Spleen (tissue), 13 donors: ENCODE results near the gene PASD1. TPM values are rescaled to one million over a fixed set of nuclear protein-coding genes. Genes with fewer than 3 reads are reported as not detected.

Source experiments
- DNase-seq: peaks from one replicate; pipeline ENCODE4 v3.0.0-alpha.2; 2020
- H3K27ac ChIP-seq, 8 donors: fragments of 200-600 bp; sonication (generic) in 7 of 8; 1 replicate in 4 of 8; 2 replicates in 4 of 8; pipeline versions ENCODE4 v1.5.0 to v1.8.0; 2016 to 2021; ENCODE audit warnings: inconsistent platforms in 4 of 8, mild to moderate bottlenecking in 4 of 8, moderate library complexity in 1 of 8
- H3K27me3 ChIP-seq, 7 donors: fragments of 200-600 bp; sonication (generic) in 6 of 7; replicated peaks in 1 of 7; 1 replicate in 4 of 7; 2 replicates in 3 of 7; pipeline versions ENCODE4 v1.5.0 to v1.8.0; 2016 to 2021; ENCODE audit warnings: inconsistent platforms in 3 of 7, mild to moderate bottlenecking in 1 of 7
- H3K36me3 ChIP-seq, 6 donors: fragments of 200-600 bp; sonication (generic) in 5 of 6; 1 replicate in 4 of 6; 2 replicates in 2 of 6; pipeline versions ENCODE4 v1.5.0 to v1.8.0; 2016 to 2021; ENCODE audit warnings: inconsistent platforms in 2 of 6
- H3K4me1 ChIP-seq, 6 donors: fragments of 200-600 bp; sonication (generic) in 5 of 6; 1 replicate in 3 of 6; 2 replicates in 3 of 6; pipeline versions ENCODE4 v1.5.0 to v1.8.0; 2016 to 2021; ENCODE audit warnings: inconsistent platforms in 3 of 6
- H3K4me3 ChIP-seq, 8 donors: fragments of 200-600 bp; sonication (generic) in 7 of 8; 1 replicate in 4 of 8; 2 replicates in 4 of 8; pipeline versions ENCODE4 v1.5.0 to v1.8.0; 2016 to 2021; ENCODE audit warnings: inconsistent platforms in 4 of 8, mild to moderate bottlenecking in 4 of 8, moderate library complexity in 2 of 8
- H3K9me3 ChIP-seq, 8 donors: fragments of 200-600 bp; sonication (generic) in 7 of 8; 1 replicate in 4 of 8; 2 replicates in 4 of 8; pipeline versions ENCODE4 v1.5.0 to v1.8.0; 2016 to 2021; ENCODE audit warnings: inconsistent platforms in 4 of 8
- POLR2A ChIP-seq, 3 donors: fragments of 450-650 bp; IDR thresholded peaks; one replicate each; pipeline ENCODE4 v1.5.1; 2017; ENCODE audit warnings: antibody characterized with exemption in 3 of 3, mild to moderate bottlenecking in 1 of 3
- POLR2AphosphoS5 ChIP-seq, 3 donors: sonication (generic); formaldehyde crosslinking; IDR thresholded peaks; one replicate each; pipeline ENCODE4 v1.5.1; 2017; ENCODE audit warnings: antibody characterized with exemption in 3 of 3
- WGBS, 5 donors: extraction: QIAGEN DNeasy Blood & Tissue Kit in 3 of 5; methylation state at CpG; one replicate each; pipeline versions ENCODE4 v1.1.5 to v1.1.7; 2013 to 2018; 5-methylcytosine and 5-hydroxymethylcytosine counted together
- intact Hi-C: fragments of 100-400 bp; cut with DNase I; formaldehyde crosslinking; loops from one replicate; pipeline ENCODE4 v1.15.0; 2023; ENCODE audit warnings: low total_unique reads
- long read RNA-seq, 2 donors: transcript quantifications; one replicate each; lab custom pipeline, GENCODE V29; 2026
- polyA plus RNA-seq, 3 donors: library from polyadenylated mRNA; stranded (reverse); fragments of 200-250 nt; gene quantifications; one replicate each; pipeline ENCODE4 v1.2.1, GENCODE V29; 2013
- total RNA-seq, 7 donors: library from RNA; depleted of rRNA in 3 of 7; stranded (reverse); fragments of >200 nt in 3 of 7; fragmentation: NEBNext Ultra II Directional in 4 of 7; extraction: Animal tissue kit (Norgen Biotek cat#: 25700) in 4 of 7; gene quantifications; one replicate each; pipeline versions ENCODE4 v1.1.0 to v1.2.1, GENCODE V29; 2016 to 2021
- TF ChIP-seq, protein P1 (sequence below), 11 experiments: fragments of 200-600 bp in 7 of 11; fragments of 450-650 bp in 4 of 11; sonication (generic) in 4 of 11; IDR thresholded peaks in 8 of 11; conservative IDR thresholded peaks in 3 of 11; 1 replicate in 7 of 11; 2 replicates in 4 of 11; pipeline versions ENCODE4 v1.4.0 to v1.8.0; 2016 to 2021; ENCODE audit warnings: antibody characterized with exemption in 11 of 11, inconsistent platforms in 4 of 11, mild to moderate bottlenecking in 1 of 11
- donor health status: healthy with polysubstance abuse.
- donor health status: DM: no; HTN: no; CAD: no; lungs with moderate emphysema.
- donor health status: DM: no; HTN: no; CAD: no.
- donor health status: Bipolar disorder and iron deficiency.
- donor health status: healthy.
- donor health status: DM: no; HTN: no; CAD: no.
- donor health status: DM: yes; HTN: yes; CAD: no.

The PASD1 gene
- total RNA-seq (not detected), polyA plus RNA-seq (not detected)
- long read RNA-seq, donor 1: 0 reads
- long read RNA-seq, donor 2: 0 reads

DNA sequence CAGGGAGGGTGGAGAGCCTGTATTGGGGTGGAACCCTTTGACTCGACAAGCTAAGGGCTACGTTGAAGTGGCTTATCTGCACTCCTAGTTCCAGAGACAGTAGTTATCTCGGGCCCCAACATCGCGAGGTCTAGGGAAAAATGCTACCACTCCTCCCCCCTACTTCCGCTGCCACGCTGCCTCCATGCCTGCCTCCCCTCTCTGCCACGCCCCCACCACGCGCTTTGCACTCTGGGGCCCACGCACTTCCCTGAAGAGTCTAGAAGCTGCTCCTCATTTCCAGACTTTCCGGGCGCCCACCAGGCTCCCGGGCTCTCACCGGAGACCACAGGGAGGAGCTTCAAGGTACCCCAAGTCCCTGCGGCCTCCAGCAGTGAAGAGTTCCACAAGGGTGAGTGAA lies at the start of gene PASD1:
Gene PASD1, plus strand, starts transcription at position 227 of the 400 bp plus-strand sequence. CDS start 37,879 bp downstream, outside the sequence.
- Histone ChIP-seq H3K36me3 (no peaks in the 10 kb centered on the region), H3K27me3 (no peaks in the 10 kb centered on the region), H3K4me1 (no peaks in the 10 kb centered on the region), H3K27ac (no peak within 1 kb of the TSS), H3K4me3 (no peak within 1 kb of the TSS), H3K9me3 (no peaks in the 10 kb centered on the region)
- no peak for DNase-seq
- intact Hi-C loops: no loop called here
- 92 to 98% (median 95%) methylated on average over 8 to 16 of the region's 16 CpGs for WGBS, 5 donors
- no peak for TF ChIP-seq POLR2AphosphoS5 (IDR thresholded peaks at IDR 0.05)
- no peak for TF ChIP-seq POLR2A (IDR thresholded peaks at IDR 0.05)
- TF ChIP-seq, protein P1, sequence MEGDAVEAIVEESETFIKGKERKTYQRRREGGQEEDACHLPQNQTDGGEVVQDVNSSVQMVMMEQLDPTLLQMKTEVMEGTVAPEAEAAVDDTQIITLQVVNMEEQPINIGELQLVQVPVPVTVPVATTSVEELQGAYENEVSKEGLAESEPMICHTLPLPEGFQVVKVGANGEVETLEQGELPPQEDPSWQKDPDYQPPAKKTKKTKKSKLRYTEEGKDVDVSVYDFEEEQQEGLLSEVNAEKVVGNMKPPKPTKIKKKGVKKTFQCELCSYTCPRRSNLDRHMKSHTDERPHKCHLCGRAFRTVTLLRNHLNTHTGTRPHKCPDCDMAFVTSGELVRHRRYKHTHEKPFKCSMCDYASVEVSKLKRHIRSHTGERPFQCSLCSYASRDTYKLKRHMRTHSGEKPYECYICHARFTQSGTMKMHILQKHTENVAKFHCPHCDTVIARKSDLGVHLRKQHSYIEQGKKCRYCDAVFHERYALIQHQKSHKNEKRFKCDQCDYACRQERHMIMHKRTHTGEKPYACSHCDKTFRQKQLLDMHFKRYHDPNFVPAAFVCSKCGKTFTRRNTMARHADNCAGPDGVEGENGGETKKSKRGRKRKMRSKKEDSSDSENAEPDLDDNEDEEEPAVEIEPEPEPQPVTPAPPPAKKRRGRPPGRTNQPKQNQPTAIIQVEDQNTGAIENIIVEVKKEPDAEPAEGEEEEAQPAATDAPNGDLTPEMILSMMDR (IDR thresholded peaks at IDR 0.05 in 8 of 11, conservative IDR thresholded peaks at IDR 0.05 in 3 of 11): no peak

DNA sequence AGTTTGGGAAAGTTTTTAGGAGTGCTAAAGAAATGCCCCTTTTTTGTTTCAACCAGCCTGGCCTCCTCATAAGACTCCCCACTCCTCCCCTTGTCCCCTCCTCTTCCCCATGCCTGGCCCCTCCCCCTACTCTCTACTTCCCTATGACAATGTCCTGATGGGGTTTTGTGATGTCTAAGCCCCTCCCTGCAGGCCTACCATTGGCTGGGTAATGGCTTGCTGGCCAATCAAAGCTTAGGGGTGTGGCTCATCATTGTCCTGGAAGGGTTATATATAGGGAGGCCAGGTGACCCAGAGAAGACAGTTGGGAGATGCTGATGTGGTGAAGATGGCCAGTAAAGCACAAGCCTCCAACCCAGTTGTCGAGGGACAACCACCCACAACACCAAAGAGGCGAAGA lies 48.2 kb upstream of the PASD1 start:
- Histone ChIP-seq H3K27ac (no peak overlapping the region), H3K36me3 (no peaks in the 10 kb centered on the region), H3K4me1 (no peaks in the 10 kb centered on the region), H3K27me3 (no peaks in the 10 kb centered on the region), H3K9me3 (no peaks in the 10 kb centered on the region), H3K4me3 (no peak overlapping the region)
- TF ChIP-seq POLR2AphosphoS5 (IDR thresholded peaks at IDR 0.05) (no peak), POLR2A (IDR thresholded peaks at IDR 0.05) (no peak)
- TF ChIP-seq, protein P1 (IDR thresholded peaks at IDR 0.05 in 8 of 11, conservative IDR thresholded peaks at IDR 0.05 in 3 of 11): no peak
- 70 to 86% (median 78%) methylated on average over 1 to 2 of the region's 2 CpGs for WGBS, 5 donors
- no peak for DNase-seq
- intact Hi-C loops: no loop called here

DNA sequence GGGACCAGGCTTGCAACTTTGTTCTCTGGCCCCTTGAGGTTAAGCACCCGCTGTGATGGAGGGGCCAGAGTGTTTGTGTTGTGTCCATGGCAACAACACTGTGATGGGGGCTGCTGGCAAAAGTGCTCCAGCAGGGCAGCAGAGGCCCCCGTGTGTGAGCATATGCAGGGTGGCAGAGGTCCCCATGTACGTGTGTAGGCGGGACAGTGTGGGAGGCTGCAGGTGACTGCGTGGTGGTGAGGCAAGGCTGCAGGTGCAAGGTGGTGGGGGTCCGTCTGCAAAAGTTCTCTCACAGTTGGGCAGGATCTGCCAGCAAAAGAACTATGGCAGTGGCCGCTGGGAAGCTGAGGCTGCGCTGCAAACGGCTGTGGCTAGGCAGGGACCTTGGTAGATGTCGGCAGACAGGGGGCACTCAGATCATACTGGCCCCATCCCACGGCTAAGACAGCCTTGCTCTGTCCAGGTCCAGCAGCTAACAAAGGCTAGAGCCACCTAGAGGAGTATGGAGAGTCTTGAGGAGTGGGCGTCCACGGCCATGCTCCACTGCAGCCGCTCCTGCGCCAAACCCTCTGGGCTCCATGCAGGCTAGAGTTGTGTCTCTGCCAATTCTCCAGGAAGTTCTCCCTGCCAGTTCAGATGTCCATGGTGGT lies 46.8 kb upstream of the PASD1 start:
- no peak for DNase-seq
- no peak overlapping the region for H3K4me3 ChIP-seq
- no peak overlapping the region for H3K27ac ChIP-seq
- H3K4me1 ChIP-seq: no peaks in the 10 kb centered on the region
- TF ChIP-seq, protein P1 (IDR thresholded peaks at IDR 0.05 in 8 of 11, conservative IDR thresholded peaks at IDR 0.05 in 3 of 11): no peak
- TF ChIP-seq POLR2AphosphoS5 (IDR thresholded peaks at IDR 0.05) (no peak), POLR2A (IDR thresholded peaks at IDR 0.05) (no peak)
- no peaks in the 10 kb centered on the region for H3K9me3 ChIP-seq
- no peaks in the 10 kb centered on the region for H3K27me3 ChIP-seq
- intact Hi-C loops: no loop called here
- WGBS, 5 donors: 20 to 86% (median 79%) methylated on average over 1 to 15 of the region's 15 CpGs
- no peaks in the 10 kb centered on the region for H3K36me3 ChIP-seq

DNA sequence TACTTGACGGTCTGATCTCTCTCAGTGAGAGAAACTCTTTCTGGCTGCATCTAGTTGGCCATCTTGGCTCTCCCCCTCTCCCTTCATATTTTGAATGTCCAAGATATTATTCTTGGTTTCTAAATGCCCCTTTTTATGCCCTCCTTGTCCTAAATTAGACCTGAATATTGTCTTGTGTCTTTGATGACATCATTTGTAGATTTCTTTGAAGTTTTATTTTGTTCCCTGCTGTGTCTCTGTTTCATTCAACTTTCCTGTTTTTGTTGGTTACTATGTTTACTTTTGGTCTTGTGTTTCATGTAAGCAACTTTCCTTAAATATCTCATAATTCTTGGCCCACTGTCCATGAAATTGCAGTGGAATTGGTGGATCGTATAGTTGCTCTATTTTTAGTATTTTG lies 46.1 kb upstream of the PASD1 start:
- Histone ChIP-seq H3K36me3 (no peaks in the 10 kb centered on the region), H3K4me3 (no peak overlapping the region), H3K27ac (no peak overlapping the region), H3K4me1 (no peaks in the 10 kb centered on the region), H3K9me3 (no peaks in the 10 kb centered on the region), H3K27me3 (no peaks in the 10 kb centered on the region)
- WGBS, 5 donors: 61 to 78% (median 69%) methylated on average over 2 of the region's 2 CpGs
- DNase-seq: no peak
- intact Hi-C loops: no loop called here
- TF ChIP-seq, protein P1 (IDR thresholded peaks at IDR 0.05 in 8 of 11, conservative IDR thresholded peaks at IDR 0.05 in 3 of 11): no peak
- TF ChIP-seq POLR2A (IDR thresholded peaks at IDR 0.05) (no peak), POLR2AphosphoS5 (IDR thresholded peaks at IDR 0.05) (no peak)
